Measurements from ENCODE around the gene TCFL5.

- no peak for TF ChIP-seq CTCF (IDR thresholded peaks at IDR 0.05)
- no peak for TF ChIP-seq POLR2A (IDR thresholded peaks at IDR 0.05)
Measured at GRCh38 chr20:62821726-62822210, 39.9 kb downstream of the TCFL5 start.

Data from esophagus squamous epithelium (tissue), 4 donors.